22Rv1 (cell line): ENCODE measurements around the gene ACVR1B.

Experiments
- CTCF ChIP-seq: fragments of 450-650 bp; IDR thresholded peaks from 2 replicates; pipeline ENCODE4 v1.5.1; 2017; ENCODE audit warnings: mild to moderate bottlenecking
- ZFX ChIP-seq: fragments of 450-650 bp; IDR thresholded peaks from 2 replicates; pipeline ENCODE4 v1.6.1; 2017; ENCODE audit warnings: antibody characterized with exemption, borderline replicate concordance

DNA sequence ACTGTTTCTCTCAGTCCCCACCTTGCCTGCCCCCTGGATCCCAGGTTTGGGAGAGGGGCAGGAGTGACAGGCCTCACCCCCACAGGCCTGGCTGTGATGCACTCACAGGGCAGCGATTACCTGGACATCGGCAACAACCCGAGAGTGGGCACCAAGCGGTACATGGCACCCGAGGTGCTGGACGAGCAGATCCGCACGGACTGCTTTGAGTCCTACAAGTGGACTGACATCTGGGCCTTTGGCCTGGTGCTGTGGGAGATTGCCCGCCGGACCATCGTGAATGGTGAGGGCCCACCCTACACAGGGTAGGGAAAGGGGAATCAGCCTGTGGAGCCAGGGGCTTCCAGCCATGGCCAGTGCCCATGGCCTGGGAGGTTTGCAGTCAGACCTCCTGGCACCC is 35.5 kb upstream of the ACVR1B start:
- TF ChIP-seq CTCF (no peak), ZFX (no peak)
